SK-N-SH (cell line): Measurements from ENCODE around the gene S100A13.

Source experiments
- CTCF ChIP-seq: fragments of 200-600 bp; sonication (generic); IDR thresholded peaks from 2 replicates; pipeline ENCODE4 v1.6.1; 2017; ENCODE audit warnings: antibody characterized with exemption, mild to moderate bottlenecking, moderate library complexity
- JUND ChIP-seq: IDR thresholded peaks from 2 replicates; pipeline ENCODE4 v1.4.0; 2012
- RXRA ChIP-seq: IDR thresholded peaks from 2 replicates; pipeline ENCODE4 v1.4.0; 2012; ENCODE audit warnings: low read depth, mild to moderate bottlenecking, borderline replicate concordance

DNA sequence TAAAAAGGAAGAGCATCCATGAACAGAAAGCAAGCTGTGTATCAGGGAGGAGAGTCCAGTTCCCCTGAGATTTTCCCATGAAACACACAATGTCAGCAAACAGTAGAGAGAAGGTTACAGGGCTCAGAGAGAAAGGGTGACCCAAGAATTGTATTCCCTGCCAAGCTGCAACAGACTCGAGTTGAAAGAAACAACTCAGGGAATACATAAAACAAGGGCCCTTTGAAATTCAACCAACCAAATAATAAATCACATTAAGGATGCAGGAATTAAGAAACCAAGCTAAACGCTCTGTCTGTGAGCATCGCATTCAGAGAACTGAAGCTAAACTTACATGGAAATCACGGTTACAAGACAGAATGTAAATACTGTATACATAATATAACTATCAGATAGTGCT, 34.6 kb downstream of the S100A13 start:
- TF ChIP-seq RXRA (no peak), JUND (no peak), CTCF (no peak)
